Germinal center (tissue), 1 donor: ENCODE data around the gene CLPTM1L.
A peak's percentile ranks its signal among the peaks of the same experiment; 100 is the strongest.
"Not testable (repeated sequence)": the region's sequence is repeated elsewhere in the genome, so short reads cannot be mapped to it uniquely, and the experiment has no call there.

Source experiments
- DNase-seq: peaks from one replicate; pipeline ENCODE4 v3.0.0; 2012; ENCODE audit warnings: mixed read lengths, low spot score

The CLPTM1L gene

DNA sequence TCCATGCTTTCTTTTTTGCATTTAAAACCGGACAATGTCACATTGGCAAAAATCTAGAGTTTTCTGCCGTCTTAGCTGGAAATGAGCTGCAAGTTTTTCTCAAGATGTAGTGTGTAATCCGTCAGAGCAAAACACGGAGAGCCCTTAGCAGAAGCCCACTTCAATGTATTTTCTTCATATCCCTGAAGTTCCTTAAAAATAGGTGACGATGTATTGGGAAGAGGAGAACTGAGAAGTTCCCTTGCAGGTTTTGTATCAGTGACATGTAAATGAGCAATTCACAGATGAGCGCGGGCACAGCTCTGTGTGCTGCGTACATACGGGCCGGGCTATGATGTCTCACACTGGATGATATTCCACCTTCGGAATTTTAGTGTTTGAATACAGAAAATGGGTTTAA, 14.8 kb upstream of the CLPTM1L start:
- DNase-seq: no peak

DNA sequence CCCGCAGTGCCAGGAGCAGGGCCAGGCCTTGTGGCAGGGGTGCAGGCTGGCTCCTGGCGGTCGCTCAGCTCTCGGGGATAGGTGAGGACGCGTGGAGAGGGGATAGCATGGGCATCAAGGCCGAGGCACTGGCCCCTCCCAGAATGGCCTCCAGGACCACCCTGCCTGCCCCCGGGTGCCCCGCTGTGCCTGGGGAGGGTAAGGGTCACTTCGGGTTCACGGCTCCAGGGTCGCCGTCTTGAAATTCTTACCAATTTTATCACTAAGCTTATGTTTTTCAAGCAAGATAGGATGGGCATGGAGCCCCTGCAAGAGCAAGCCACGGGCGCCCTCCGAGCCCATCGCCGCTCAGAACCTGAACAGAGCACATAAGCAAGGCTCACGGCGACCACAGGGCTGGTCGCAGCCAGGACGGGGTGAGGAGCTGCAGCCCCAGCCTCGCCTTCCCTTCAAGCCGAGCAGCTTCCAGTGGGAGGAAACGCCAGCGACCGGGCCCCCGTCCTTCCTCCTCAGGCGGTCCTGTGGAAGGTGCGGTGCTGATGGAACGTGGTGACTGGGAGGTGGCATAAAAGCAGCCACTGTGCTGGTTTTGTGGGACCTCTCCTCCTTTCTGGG, 14.2 kb upstream of the CLPTM1L start:
- DNase-seq: no peak

DNA sequence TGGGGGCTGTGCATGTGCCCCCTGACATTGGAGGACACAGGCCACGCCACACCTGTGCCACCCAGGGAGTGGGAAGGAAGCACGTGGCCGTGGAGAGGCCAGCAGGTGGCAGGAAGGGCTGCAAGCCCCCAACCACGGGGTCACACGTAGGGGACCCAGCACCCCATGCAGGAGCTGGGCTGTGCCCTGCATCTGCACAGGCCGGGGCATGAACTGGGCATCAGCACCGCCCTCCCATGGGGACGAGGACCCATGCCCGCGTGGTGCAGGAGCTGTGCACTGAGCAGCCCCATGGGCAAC, 13.8 kb upstream of the CLPTM1L start:
- no peak for DNase-seq

DNA sequence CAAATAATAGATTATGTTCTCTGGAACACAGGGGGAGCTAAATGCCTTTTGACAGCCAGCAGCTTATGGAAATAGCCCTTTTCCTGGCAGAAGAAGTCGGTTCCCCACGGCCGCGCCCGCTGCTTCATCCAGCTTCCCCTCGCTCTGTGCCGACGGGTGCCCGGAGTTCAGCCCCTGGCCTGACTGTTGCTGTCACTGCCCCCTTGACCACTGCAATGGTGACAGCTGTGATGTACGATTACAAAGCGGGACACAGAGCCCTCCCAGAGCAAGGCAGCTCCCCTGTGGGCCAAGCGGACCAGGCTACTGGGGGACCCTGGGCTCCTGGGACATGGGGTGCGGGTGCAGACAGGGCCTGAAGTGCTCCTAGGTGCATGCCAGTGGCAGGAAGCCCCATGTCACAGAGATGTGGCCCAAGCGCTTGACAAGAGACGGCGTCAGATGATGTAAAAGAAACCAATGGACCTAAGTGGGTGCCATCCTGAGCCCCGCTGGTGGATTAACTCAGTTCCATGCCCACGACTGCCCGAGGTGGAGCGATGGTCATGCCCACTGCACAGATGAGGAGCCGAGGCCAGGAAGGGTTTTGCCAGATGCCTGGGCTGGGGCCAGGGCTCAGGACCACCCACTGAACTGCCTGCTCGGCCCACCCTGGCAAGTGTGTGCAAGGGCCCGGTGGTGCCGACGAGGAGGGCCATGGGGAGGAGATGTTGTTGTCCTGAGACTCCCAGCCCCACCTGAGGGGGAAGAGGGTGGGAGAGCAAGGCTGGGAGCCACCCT, 13.2 kb upstream of the CLPTM1L start:
- DNase-seq: no peak

DNA sequence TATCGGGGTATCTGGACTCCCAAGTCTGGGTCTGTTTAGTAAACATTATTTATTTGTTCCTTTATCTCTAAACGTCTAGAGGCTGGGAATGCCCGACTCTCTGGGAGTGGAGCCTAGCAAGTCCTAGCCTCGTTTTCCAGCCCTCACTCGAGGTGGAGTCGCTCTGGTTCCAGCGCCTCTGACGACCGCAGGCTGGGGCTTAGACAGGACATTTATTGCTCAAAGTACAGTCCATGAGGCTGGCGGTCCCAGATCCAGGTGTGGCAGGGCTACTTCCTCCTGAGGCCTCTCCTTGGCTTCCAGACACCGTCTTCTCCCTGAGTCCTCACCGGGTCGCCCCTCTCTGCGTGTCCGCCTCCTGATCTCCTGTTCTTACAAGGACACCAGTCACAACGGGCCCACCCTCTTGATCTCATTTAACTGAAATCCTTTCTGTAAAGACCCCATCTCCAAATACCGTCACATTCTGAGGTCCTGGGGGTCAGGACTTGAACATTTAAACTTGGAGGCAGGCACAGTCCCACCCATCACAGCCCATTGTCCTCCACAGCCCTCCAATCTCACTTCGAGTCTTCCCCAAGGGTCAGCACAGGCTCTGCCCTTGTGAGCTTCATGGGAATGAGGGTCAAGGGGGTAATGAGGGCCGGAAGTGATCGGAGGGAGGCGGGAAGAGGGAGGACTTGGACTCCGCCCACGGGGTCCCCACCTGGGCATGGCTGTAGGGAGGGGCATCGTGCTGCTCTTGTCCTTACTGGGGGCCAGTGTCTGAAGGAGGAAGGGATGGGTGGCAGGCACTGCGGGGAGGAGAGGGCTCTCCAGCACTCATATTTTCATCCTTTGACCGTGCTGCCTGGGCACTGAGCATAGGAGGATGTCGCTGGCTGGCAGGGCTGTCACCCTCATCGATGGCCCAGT, 12.2 kb upstream of the CLPTM1L start:
- no peak for DNase-seq

DNA sequence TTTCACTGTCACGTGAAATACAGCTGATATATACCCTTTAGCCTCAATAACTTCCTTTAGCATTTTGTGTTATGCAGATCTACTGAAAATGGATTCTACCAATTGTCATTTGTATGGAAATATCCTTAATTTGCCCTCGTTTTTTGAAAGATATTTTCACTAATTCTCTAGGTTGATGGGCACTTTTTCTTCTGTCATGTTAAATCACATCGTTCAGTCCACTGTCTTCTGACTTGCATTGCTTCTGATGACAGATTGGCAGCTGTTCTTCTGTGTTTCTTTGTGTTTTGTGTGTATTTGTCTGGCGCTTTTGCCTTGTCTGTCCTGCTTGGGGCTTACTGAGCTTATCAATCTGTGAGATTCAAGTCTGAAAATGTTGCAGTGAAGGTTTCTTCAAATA, 9.7 kb upstream of the CLPTM1L start:
- DNase-seq: no peak

DNA sequence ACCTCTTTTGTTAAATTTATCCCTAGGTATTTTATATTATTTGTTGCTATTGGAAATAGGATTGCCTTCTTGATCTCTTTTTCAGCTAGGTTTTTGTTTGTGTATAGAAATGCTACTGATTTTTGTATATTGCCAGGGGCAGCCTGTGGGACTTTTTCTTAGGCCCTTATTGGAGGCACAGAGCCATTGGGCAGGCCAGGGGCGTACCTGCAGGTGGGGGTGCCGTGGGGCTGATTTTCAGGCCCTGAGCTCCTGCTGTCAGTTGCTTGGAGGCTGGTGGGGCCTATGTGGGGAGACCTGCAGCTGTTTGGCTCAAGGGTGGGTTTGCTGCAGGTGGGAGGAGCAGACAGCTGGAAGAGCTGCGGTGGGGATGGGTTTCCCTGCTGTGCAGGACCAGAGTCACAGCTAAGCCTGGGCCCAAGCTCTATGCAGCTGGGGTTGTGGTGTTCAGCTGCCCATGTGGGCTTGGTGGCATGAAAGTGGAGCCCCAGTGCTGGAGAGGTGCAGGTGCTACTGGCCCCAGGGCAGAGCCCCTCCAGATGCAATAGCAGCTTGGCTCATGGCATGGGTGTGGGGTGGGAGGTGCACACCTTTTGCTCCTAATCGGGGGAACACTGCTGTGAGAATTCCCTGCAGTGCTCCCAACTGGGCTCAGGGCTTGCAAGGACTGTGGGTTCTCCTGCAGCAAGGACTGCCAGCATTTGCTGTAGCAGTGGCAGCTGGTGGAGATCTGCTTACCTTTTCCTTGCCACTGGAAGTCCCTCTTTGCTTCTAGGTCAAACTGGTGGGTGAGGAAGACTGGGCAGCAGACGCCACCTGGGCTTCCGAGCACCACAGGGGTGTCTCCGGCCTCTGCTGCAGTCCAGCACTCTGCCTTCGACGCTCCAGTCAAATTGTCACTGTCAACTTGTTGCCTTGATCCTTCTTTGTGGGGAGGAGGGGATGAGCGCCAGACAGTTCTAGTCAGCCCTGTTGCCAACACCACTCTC, 7.6 kb upstream of the CLPTM1L start:
- no peak for DNase-seq

DNA sequence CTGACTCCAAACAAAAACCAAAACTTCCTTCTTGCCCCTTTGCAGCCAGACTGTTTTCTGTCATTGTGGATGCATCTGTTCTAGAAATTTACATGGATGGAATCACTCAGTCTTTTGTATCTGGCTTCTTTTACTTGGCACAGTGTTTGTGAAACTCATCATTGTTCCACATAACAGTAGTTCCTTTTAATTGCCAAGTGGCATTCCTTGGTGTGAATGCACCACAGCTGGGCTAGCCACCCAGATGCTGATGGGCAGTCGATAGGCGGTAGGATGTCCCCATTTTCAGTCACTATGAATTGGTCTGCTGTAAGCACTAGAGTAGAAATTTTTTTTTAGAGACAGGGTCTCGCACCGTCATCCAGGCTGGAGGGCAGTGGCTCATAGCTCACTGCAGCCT, 6.3 kb upstream of the CLPTM1L start:
- no peak for DNase-seq

DNA sequence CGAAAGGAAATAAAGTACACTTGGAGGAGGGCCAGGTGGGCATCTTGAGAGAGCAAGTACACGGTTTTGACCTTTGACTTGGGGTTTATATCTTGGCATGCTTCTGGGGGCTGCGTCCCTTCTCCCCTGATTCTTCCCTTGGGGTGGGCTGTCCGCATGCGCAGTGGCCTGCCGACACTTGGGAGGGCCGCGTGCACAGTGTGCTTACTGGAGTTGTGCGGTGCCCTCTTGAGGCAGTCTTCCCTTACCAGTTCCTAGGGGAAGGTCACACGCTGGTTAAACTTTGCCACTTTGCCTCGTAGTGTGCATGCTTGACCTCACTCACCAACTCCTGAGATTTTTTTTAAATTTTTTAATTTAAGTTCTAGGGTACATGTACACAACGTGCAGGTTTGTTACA, 4.3 kb upstream of the CLPTM1L start:
- DNase-seq: no peak

DNA sequence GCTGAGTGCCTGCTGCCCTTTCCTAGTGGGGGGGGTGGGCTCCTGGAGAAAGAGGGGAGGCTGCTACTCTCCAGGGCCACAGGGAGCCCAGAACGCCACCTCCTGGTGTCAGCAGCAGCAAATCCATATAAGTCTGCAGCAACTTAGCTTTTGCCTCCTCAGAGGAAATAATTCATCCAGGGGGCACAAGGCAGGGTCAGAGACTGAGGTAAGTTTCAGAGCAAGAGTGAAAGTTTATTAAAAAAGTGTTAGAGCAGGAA, 4.0 kb upstream of the CLPTM1L start:
- no peak for DNase-seq

DNA sequence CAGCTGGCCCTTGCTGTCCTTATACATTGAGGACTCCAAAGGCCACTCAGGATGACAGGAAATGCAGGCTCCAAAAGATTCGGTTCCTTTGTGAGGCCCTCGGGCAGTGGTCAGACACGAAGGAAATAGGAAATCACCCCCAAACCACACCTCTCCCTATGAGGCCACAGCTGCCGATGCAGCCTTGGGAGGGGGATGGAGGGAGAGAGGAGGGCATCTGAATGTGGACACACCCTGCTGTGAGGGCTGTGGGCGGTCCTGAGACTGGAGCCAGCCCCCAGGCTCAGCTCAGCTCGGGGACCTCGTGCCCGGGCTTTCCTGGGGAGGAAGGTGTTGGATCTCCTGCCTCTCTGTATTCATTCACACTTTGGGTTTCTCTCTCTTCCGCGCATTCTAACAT, 2.7 kb upstream of the CLPTM1L start:
- DNase-seq: no peak

DNA sequence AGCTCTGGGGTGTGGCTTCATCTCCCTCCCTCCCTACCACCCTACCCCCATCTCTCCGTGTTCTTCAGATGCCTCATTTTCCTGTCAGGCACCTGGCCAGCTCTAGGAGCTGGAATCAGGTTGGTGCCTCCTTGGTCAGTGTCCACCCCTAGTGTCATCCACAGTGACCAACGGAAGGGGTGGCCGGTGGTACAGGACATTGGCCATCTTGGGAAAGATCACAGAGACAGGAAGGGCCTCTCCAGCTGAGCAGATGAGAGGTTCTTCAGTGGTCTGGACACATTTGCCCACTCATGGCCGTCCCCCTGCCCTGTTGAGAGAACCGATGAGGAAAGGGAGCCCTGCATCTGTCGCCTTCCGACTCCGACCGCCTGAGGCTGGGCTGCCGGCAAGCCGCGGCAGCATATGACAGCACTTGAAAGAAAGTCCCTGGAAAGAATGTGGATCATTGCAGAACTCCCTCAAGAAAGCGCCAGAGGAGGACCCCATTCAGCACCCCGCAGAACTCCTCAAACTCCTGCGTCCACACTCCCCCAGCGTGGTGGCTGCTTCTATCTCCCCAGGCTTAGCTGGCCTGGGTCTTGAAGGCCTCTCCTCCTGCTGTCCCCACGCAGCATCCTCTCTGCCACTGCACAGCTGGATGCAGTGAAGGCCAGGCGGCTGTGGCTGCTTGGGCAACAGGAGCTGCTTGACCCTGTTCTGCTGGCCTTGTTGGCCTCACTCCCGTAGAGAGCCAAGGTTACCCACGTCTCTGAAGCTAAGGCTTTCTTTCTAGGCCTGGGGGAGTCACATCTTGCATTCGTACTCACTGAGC, 1.9 kb upstream of the CLPTM1L start:
- DNase-seq: no peak

DNA sequence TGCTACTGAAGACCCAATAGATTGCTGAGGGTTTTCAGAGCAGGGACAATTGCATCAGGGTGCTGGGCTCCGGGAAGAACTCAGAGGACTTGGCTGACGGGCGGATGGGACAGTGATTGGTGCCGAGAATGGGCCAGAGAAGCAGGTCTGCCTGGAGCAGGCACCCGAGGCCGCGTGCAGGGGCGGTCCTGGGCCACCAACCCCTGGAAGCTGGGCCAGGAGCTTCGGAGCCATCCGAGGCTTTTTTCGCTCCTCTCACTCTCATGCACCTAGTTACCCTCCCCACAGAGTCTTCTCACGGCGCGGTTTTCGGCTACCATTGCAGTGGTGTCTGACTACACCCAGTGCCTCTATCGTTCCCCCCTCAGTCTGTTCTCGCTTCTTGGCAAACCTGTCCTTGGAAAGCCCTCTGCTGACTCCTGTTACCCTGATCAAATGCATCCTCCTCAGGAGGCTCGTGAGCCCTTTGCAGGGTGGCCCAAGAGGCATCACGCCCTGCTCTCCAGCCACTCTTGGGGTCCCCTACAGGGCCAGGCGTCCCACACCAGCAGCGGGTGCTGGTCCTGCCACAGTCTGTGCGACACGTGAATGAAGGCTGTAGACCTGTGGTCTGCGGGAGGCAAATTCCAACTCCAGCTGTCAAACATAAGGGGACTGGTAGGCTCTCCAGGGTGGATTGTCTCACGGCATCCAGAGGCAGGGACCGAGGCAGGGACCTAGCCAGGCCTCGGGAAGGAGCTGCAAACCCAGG, 1.2 kb upstream of the CLPTM1L start:
- no peak for DNase-seq

DNA sequence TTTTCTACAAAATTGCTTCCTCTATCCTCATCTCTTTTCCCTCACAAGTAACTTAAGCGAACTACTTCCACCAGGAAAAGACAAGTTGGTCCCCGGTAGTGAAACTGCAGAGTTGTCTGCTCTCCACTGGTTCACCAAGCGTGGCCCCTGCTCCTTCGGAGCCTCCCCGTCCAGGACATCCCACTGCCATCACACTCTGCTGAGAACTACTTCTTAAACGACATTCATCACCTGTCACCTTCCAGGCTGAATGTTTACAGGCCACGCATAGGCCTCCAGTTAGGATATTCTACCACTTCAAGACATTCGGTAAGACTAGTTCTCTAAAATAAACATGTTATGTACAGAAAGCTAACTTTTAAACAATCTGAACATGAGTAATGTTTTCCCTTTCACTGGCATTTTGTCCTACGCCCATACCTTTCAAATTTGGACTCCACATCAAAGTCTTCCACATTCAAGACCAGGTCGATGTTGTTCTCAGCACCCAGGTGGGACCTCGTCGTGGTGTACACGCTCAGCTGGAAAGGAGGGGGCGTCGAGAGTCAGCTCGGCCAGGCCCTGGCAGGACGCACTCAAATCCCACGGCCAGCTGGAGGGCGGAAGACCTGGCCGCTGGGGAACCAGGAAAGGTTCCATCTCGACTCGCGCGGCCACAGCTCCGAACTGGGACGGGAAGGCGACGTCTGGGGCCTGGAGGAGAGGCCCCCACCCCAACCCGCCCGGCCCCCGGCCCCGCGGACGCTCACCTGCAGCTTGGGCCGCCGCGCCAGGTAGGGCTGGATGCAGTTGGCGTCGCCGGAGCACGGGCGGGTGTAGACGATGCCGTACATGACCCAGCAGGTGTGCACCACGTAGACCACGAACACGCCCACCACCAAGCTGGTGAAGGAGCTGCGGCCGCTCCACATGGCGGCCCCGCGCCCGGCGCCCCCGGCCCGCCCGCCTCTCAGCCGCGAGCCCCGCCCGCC, 683 bp downstream of the CLPTM1L start:
- no peak for DNase-seq

DNA sequence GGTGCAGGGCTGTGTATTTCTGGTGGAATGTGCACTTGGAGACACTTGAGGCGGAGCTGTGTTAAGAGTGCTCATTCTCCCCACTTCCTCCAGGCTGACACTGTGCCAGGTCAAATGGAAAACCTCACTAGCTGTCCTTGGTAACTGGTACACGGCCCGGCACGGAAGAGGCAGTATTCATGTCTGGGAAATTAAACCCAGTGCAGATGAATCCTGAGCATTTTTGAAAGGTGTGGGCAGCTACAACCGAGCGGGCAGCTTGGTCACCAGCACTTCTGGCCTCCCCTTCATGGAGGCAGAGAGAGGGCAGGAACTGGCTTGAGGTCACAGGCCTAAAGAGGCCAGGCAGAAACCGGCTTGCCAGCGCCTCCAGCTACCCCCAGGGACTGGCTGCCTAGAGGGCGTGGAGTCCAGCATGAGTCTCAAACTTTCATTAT, 1.6 kb downstream of the CLPTM1L start:
- DNase-seq: no peak

DNA sequence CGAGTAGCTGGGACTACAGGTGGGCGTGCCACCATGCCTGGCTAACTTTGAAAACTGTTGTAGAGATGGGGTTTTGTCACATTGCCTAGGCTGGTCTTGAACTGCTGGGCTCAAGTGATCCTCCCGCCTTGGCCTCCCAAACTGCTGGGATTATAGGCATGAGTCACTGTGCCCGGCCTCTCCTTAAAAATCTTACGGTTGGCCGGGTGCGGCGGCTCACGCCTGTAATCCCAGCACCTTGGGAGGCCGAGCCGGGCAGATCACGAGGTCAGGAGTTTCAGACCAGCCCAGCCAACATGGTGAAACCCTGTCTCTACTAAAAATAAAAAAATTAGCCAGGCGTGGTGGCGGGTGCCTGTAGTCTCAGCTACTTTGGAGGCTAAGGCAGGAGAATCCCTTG, 2.2 kb downstream of the CLPTM1L start:
- not testable (repeated sequence) for DNase-seq

DNA sequence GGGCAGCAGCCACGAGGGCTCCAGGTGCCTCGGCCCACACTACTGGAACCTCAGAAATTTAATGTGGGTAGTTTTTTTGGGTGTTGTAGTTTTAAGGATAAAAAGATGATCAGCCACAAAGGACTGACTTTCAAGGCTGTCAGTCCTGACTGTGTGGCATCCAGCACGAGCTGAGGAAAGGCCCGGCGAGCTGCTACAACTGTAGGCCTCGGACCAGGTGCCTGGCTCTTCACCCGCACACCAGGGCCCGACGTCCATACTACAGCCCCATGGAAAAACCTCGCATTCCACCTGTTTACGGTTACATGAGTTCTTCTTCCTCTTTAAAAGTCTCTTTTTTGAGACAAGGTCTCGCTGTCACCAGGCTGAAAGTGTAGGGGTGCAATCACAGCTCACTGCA, 2.6 kb downstream of the CLPTM1L start:
- no peak for DNase-seq

DNA sequence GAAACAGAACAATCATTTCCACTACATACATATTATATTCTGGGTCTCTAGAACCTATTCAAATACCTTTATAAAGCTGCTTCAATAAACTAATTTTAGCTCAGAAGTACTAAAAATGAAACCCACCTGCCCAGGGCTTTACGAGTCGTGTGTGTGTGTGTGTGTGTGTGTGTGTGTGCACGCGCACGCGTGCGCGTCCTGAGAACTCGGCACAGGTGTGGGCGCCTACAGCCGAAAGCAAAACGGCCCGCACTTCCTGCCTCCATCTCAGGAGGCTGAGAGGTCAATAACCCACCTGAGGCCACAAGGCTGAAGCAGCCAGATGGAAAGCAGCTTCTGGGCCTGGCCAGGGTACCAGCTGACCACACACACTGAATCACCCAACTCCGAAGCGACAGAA, 3.0 kb downstream of the CLPTM1L start:
- DNase-seq: peak; percentile 62

DNA sequence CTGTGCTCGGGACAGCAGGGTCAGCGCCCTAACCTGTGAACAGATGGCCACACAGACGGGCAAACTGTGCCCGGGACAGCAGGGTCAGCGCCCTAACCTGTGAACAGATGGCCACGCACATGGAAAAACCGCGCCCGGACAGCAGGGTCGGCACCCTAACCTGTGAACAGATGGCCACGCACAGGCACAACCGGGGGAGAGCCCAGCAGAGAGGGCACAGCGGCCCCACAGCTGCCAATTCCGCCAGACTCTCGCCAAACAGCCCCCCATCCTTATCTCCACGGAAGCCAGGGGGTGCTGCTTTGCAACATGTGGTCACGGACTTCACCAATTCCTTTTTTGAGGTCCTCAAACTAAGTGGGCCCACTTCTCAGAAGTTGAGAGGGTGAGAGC, 5.1 kb downstream of the CLPTM1L start:
- DNase-seq: not testable (repeated sequence)
